ENCODE measurements around the gene VPS35L.
A peak's percentile ranks its signal among the peaks of the same experiment; 100 is the strongest.
"Not testable (repeated sequence)": the region's sequence is repeated elsewhere in the genome, so short reads cannot be mapped to it uniquely, and the experiment has no call there.

Gene VPS35L

GRCh38 chr16:19542138-19542821 lies 13.2 kb upstream of the VPS35L start:
- no peak for FAIRE-seq

GRCh38 chr16:19543278-19543996 lies 12.1 kb upstream of the VPS35L start:
- FAIRE-seq: not testable (repeated sequence)

GRCh38 chr16:19548144-19548543 lies 7.4 kb upstream of the VPS35L start:
- no peak for FAIRE-seq

- FAIRE-seq: no peak
Observed at GRCh38 chr16:19549673-19550072, 5.8 kb upstream of the VPS35L start.

GRCh38 chr16:19555938-19556771 lies 652 bp downstream of the VPS35L start:
- FAIRE-seq: peak; percentile 88

- peak; percentile 92 for FAIRE-seq
Observed at GRCh38 chr16:19559242-19559910, 3.9 kb downstream of the VPS35L start.

- no peak for FAIRE-seq
Observed at GRCh38 chr16:19560078-19560477, 4.6 kb downstream of the VPS35L start.

GRCh38 chr16:19563377-19563776 lies 7.9 kb downstream of the VPS35L start:
- no peak for FAIRE-seq

- FAIRE-seq: no peak
Observed at GRCh38 chr16:19566362-19566761, 10.9 kb downstream of the VPS35L start.

GRCh38 chr16:19567560-19567959 lies 12.1 kb downstream of the VPS35L start:
- FAIRE-seq: no peak

GRCh38 chr16:19573997-19574396 lies 18.5 kb downstream of the VPS35L start:
- FAIRE-seq: no peak

GRCh38 chr16:19574615-19575014 lies 19.1 kb downstream of the VPS35L start:
- no peak for FAIRE-seq

- no peak for FAIRE-seq
Observed at GRCh38 chr16:19578378-19578971, 23.0 kb downstream of the VPS35L start.

- FAIRE-seq: no peak
Observed at GRCh38 chr16:19582050-19582831, 26.7 kb downstream of the VPS35L start.

GRCh38 chr16:19583665-19584300 lies 28.3 kb downstream of the VPS35L start:
- FAIRE-seq: no peak

- FAIRE-seq: no peak
Observed at GRCh38 chr16:19588661-19589060, 33.2 kb downstream of the VPS35L start.

GRCh38 chr16:19589106-19589505 lies 33.6 kb downstream of the VPS35L start:
- no peak for FAIRE-seq

GRCh38 chr16:19589771-19590302 lies 34.3 kb downstream of the VPS35L start:
- no peak for FAIRE-seq

- FAIRE-seq: no peak
Observed at GRCh38 chr16:19595043-19595767, 39.7 kb downstream of the VPS35L start.

GRCh38 chr16:19598805-19599510 lies 43.5 kb downstream of the VPS35L start:
- FAIRE-seq: no peak
